Thyroid gland (tissue), 4 donors: ENCODE measurements around the gene FAHD2A.
"Not testable (repeated sequence)": the region's sequence is repeated elsewhere in the genome, so short reads cannot be mapped to it uniquely, and the experiment has no call there.

Experiments used
- POLR2A ChIP-seq, 2 donors: fragments of 450-650 bp; IDR thresholded peaks; one replicate each; pipeline ENCODE4 v1.6.1; 2017; ENCODE audit warnings: antibody characterized with exemption in 2 of 2, mild to moderate bottlenecking in 2 of 2, moderate library complexity in 1 of 2
- TF ChIP-seq, protein P1 (sequence below), 6 experiments: fragments of 200-600 bp in 3 of 6; fragments of 450-650 bp in 3 of 6; sonication (generic) in 3 of 6; IDR thresholded peaks; one replicate each; pipeline ENCODE4 v1.5.1; 2016 to 2019; ENCODE audit warnings: antibody characterized with exemption in 6 of 6, mild to moderate bottlenecking in 2 of 6, inconsistent platforms in 1 of 6, moderate library complexity in 1 of 6

- TF ChIP-seq, protein P1, sequence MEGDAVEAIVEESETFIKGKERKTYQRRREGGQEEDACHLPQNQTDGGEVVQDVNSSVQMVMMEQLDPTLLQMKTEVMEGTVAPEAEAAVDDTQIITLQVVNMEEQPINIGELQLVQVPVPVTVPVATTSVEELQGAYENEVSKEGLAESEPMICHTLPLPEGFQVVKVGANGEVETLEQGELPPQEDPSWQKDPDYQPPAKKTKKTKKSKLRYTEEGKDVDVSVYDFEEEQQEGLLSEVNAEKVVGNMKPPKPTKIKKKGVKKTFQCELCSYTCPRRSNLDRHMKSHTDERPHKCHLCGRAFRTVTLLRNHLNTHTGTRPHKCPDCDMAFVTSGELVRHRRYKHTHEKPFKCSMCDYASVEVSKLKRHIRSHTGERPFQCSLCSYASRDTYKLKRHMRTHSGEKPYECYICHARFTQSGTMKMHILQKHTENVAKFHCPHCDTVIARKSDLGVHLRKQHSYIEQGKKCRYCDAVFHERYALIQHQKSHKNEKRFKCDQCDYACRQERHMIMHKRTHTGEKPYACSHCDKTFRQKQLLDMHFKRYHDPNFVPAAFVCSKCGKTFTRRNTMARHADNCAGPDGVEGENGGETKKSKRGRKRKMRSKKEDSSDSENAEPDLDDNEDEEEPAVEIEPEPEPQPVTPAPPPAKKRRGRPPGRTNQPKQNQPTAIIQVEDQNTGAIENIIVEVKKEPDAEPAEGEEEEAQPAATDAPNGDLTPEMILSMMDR (IDR thresholded peaks at IDR 0.05) = peak in 1 of 6 experiments; percentile 10
- not testable (repeated sequence) for TF ChIP-seq POLR2A (IDR thresholded peaks at IDR 0.05)
These were observed 521 bp upstream of the FAHD2A start for GRCh38 chr2:95402004-95402369.
